Endothelial cell of umbilical vein (primary cell): ENCODE measurements around the gene CGRRF1. TPM values are rescaled to one million over a fixed set of nuclear protein-coding genes. Genes with fewer than 3 reads are reported as not detected.
A peak's percentile ranks its signal among the peaks of the same experiment; 100 is the strongest.

ENCODE experiments used
- BruUV-seq: library from RNA; stranded (reverse); fragments of 400-500 nt; replicated peaks from 2 replicates; lab custom pipeline; 2021; lab: Mats Ljungman, UMichigan
- CTCF ChIA-PET: fragments of 300-600, 350-600 bp; sonication (Branson Sonifier 250); formaldehyde crosslinking; loops from one replicate; lab custom pipeline; 2021; ENCODE audit warnings: antibody characterized with exemption, inconsistent platforms; lab: Charles Lee
- POLR2A ChIA-PET: fragments of 300-600, 350-600 bp; sonication (Branson Sonifier 250); formaldehyde crosslinking; loops from one replicate; lab custom pipeline; 2021; ENCODE audit warnings: antibody characterized with exemption, inconsistent platforms; lab: Charles Lee
- DNase-seq: peaks from one replicate; pipeline ENCODE4 v3.0.0-alpha.2; 2011; ENCODE audit warnings: low read depth, low spot score
- FAIRE-seq: peaks from 2 replicates; lab custom pipeline; 2011; peaks lifted over from hg19 to GRCh38; lab: Jason Lieb, UNC
- H2AFZ ChIP-seq: 2 replicates; pipeline ENCODE4 v1.6.0; 2012; ENCODE audit warnings: low read depth, low read length, control low read depth, inconsistent platforms
- H3K27ac ChIP-seq: 2 replicates; pipeline ENCODE4 v1.5.1; 2011; ENCODE audit warnings: low read depth, mild to moderate bottlenecking, control low read depth, low read length, moderate library complexity; ENCODE audit not compliant: insufficient read depth
- H3K27me3 ChIP-seq, 2 experiments: 2 replicates each; pipeline versions ENCODE4 v1.6.0 to v1.6.1; 2011; ENCODE audit warnings: low read length in 2 of 2, mixed read lengths in 1 of 2; ENCODE audit not compliant: control insufficient read depth in 2 of 2, insufficient read depth in 2 of 2
- H3K36me3 ChIP-seq, 2 experiments: 2 replicates in 1 of 2; 3 replicates in 1 of 2; pipeline ENCODE4 v1.5.1; 2011; ENCODE audit warnings: low read length in 2 of 2, mild to moderate bottlenecking in 1 of 2, moderate library complexity in 1 of 2; ENCODE audit not compliant: control insufficient read depth in 2 of 2, insufficient read depth in 2 of 2; ENCODE audit errors: extremely low read depth in 1 of 2
- H3K4me1 ChIP-seq: 3 replicates; pipeline ENCODE4 v1.5.1; 2011; ENCODE audit warnings: mild to moderate bottlenecking, low read length; ENCODE audit not compliant: control insufficient read depth, insufficient read depth; ENCODE audit errors: extremely low read depth
- H3K4me2 ChIP-seq: 2 replicates; pipeline ENCODE4 v1.6.1; 2011; ENCODE audit warnings: low read length, control low read depth, mixed read lengths; ENCODE audit not compliant: insufficient read depth
- H3K4me3 ChIP-seq, 3 experiments: fragments of 200-600 bp in 1 of 3; sonication (generic), shearing (Covaris generic) in 1 of 3; replicated peaks in 1 of 3; 2 replicates each; pipeline ENCODE4 v1.5.1; 2011 to 2016; ENCODE audit warnings: control low read depth in 3 of 3, low read length in 3 of 3, mild to moderate bottlenecking in 2 of 3, inconsistent platforms in 1 of 3, low read depth in 1 of 3, moderate library complexity in 1 of 3; ENCODE audit not compliant: insufficient read depth in 1 of 3
- H3K79me2 ChIP-seq: 2 replicates; pipeline ENCODE4 v1.6.0; 2012; ENCODE audit warnings: low read length, inconsistent platforms; ENCODE audit not compliant: control insufficient read depth, insufficient read depth
- H3K9ac ChIP-seq: replicated peaks from 2 replicates; pipeline ENCODE3; 2011; ENCODE audit warnings: low read length, control low read depth; ENCODE audit not compliant: insufficient read depth; ENCODE audit errors: extremely low read depth
- H3K9me1 ChIP-seq: replicated peaks from 3 replicates; pipeline ENCODE4 v1.6.0; 2011; ENCODE audit warnings: mild to moderate bottlenecking, low read length; ENCODE audit not compliant: control insufficient read depth, insufficient read depth; ENCODE audit errors: extremely low read depth
- H3K9me3 ChIP-seq: replicated peaks from 2 replicates; pipeline ENCODE4 v1.5.1; 2012; ENCODE audit warnings: low read length, inconsistent platforms; ENCODE audit not compliant: control insufficient read depth, insufficient read depth
- H4K20me1 ChIP-seq: replicated peaks from 2 replicates; pipeline ENCODE3; 2011; ENCODE audit warnings: mild to moderate bottlenecking, low read length; ENCODE audit not compliant: control insufficient read depth, insufficient read depth; ENCODE audit errors: extremely low read depth
- CTCF ChIP-seq, 2 donors: IDR thresholded peaks; 1 replicate in 1 of 2; 2 replicates in 1 of 2; pipeline ENCODE4 v1.5.1; 2011; ENCODE audit warnings: low read length in 2 of 2, mild to moderate bottlenecking in 2 of 2, moderate library complexity in 2 of 2, control low read depth in 1 of 2, inconsistent platforms in 1 of 2, low read depth in 1 of 2; ENCODE audit not compliant: insufficient read depth in 1 of 2; ENCODE audit errors: extremely low read depth in 1 of 2
- EZH2 ChIP-seq: IDR thresholded peaks from 2 replicates; pipeline ENCODE4 v1.6.1; 2012; ENCODE audit warnings: borderline replicate concordance, low read depth, mild to moderate bottlenecking, moderate library complexity, low read length, inconsistent platforms; ENCODE audit not compliant: severe bottlenecking
- FOS ChIP-seq: IDR thresholded peaks from 2 replicates; pipeline ENCODE4 v1.6.1; 2011; ENCODE audit warnings: mild to moderate bottlenecking, low read length, moderate library complexity, borderline replicate concordance; ENCODE audit not compliant: insufficient read depth
- GATA2 ChIP-seq: IDR thresholded peaks from 2 replicates; pipeline ENCODE4 v1.7.0; 2011; ENCODE audit warnings: low read depth, mild to moderate bottlenecking, moderate library complexity, mixed read lengths, low read length; ENCODE audit not compliant: insufficient read length, insufficient read depth
- JUN ChIP-seq: IDR thresholded peaks from 2 replicates; pipeline ENCODE4 v1.6.1; 2011; ENCODE audit warnings: borderline replicate concordance, low read depth; ENCODE audit not compliant: insufficient read length, insufficient read depth
- MAX ChIP-seq: IDR thresholded peaks from 2 replicates; pipeline ENCODE4 v1.6.1; 2011; ENCODE audit not compliant: insufficient read depth, insufficient read length
- MYC ChIP-seq: IDR thresholded peaks from one replicate; pipeline ENCODE4 v1.6.1; 2011; ENCODE audit warnings: mild to moderate bottlenecking, low read depth, low read length
- POLR2A ChIP-seq: IDR thresholded peaks from 2 replicates; pipeline ENCODE4 v1.6.1; 2012; ENCODE audit warnings: low read depth, mild to moderate bottlenecking, control low read depth, low read length
- POLR2AphosphoS5 ChIP-seq: IDR thresholded peaks from 2 replicates; pipeline ENCODE4 v1.6.1; 2012; ENCODE audit warnings: low read depth, mild to moderate bottlenecking, control low read depth, low read length, moderate library complexity; ENCODE audit not compliant: insufficient read depth
- dilution Hi-C: fragments of 300-500 bp; cut with MboI; formaldehyde crosslinking; loops from one replicate; pipeline ENCODE4 v1.15.0; 2019; ENCODE audit warnings: low sequenced_read_pairs; ENCODE audit not compliant: extremely low pct_ligation_motif_present
- intact Hi-C: fragments of 100-400 bp; cut with micrococcal nuclease; formaldehyde crosslinking; loops from one replicate; pipeline ENCODE4 v1.10.0; 2022
- polyA plus RNA-seq, 4 experiments: library from polyadenylated mRNA; depleted of rRNA in 3 of 4; stranded (reverse) in 3 of 4; unstranded in 1 of 4; fragments of >200 nt; gene quantifications; 2 replicates each; pipeline versions ENCODE4 v1.2.1 to v1.2.3, GENCODE V29; 2011 to 2012; ENCODE audit warnings: missing spikeins in 1 of 4
- total RNA-seq: library from RNA; stranded (reverse); gene quantifications from 2 replicates; pipeline ENCODE4 v1.2.3, GENCODE V29; 2021

The CGRRF1 gene
- total and polyA plus RNA-seq, 2 donors (not counting 3 experiments of a cell fraction or from before 2014, with no cell fraction given): 6.6 to 15.7 TPM

- Histone ChIP-seq H3K9ac (peak overlapping the region; percentile 98), H3K9me3 (no peaks in the 10 kb centered on the region), H3K79me2 (peaks cover 76% of the 10 kb centered on the region), H3K4me1 (peaks cover 38% of the 10 kb centered on the region), H3K4me3 (peak overlapping the region; percentile 29 to 87 (median 50)), H3K36me3 (peaks cover 1 to 4% of the 10 kb centered on the region in 2 experiments), H3K27me3 (no peaks in the 10 kb centered on the region), H3K9me1 (no peaks in the 10 kb centered on the region), H3K27ac (peak overlapping the region; percentile 68), H4K20me1 (no peaks in the 10 kb centered on the region), H2AFZ (no peak overlapping the region), H3K4me2 (peak overlapping the region; percentile 96)
- POLR2A ChIA-PET: interaction anchor here (1.1 to 2.8 kb wide), 5 partner anchors 69 to 204 kb away, joined by 3 to 14 read pairs (median 4); no protein-coding TSS in a partner anchor
- FAIRE-seq: no peak
- dilution Hi-C loops: no loop called here
- no peak for DNase-seq
- TF ChIP-seq MYC (no peak), GATA2 (no peak), EZH2 (no peak), JUN (no peak), MAX (no peak), CTCF (IDR thresholded peaks at IDR 0.05; ENCODE audit: extremely low read depth in 1 of 2, insufficient read depth in 1 of 2, low read depth in 1 of 2, low read length in 2 of 2) (no peak), POLR2A (peak; percentile 54), FOS (no peak), POLR2AphosphoS5 (peak; percentile 29)
- CTCF ChIA-PET: interaction anchor here (0.9 to 8.5 kb wide), 5 partner anchors 74 to 227 kb away, joined by 3 to 286 read pairs (median 35); no protein-coding TSS in a partner anchor
- BruUV-seq: TSS peak; percentile 5
- intact Hi-C loops: loop anchor here (1.0 to 2.0 kb wide), 3 partner anchors 24 to 74 kb away; no protein-coding TSS in a partner anchor
Measured at GRCh38 chr14:54568821-54569595, 59.3 kb downstream of the CGRRF1 start.
